Measurements from ENCODE around the gene IKZF4. TPM values are rescaled to one million over a fixed set of nuclear protein-coding genes. Genes with fewer than 3 reads are reported as not detected.
"Not testable (repeated sequence)": the region's sequence is repeated elsewhere in the genome, so short reads cannot be mapped to it uniquely, and the experiment has no call there.

Gene IKZF4
- total and polyA plus RNA-seq, 7 donors = 1.6 to 8.2 (median 5.9) TPM

GRCh38 chr12:55982319-55982936, 38.4 kb upstream of the IKZF4 start:
- H3K36me3 ChIP-seq (ENCODE audit: insufficient read depth in 1 of 2, low read depth in 1 of 2) = peaks cover 5 to 81% of the 10 kb centered on the region in 2 donors
- 70 to 78% (median 74%) methylated on average over 3 of the region's 3 CpGs for WGBS, 3 donors
- intact Hi-C loops (cut with DNase I) = no loop called here
- no peak overlapping the region for H3K27ac ChIP-seq
- no peak for ATAC-seq
- H3K9me3 ChIP-seq = no peaks in the 10 kb centered on the region
- no peaks in the 10 kb centered on the region for H3K27me3 ChIP-seq (ENCODE audit: insufficient read depth in 3 of 3, low read length in 2 of 3)
- peaks cover 10% of the 10 kb centered on the region for H3K4me1 ChIP-seq
- H3K4me3 ChIP-seq = no peak overlapping the region
- no peak for DNase-seq
- no peak for TF ChIP-seq CTCF (IDR thresholded peaks at IDR 0.05)

- Histone ChIP-seq H3K9me3 (no peaks in the 10 kb centered on the region), H3K27ac (no peak overlapping the region), H3K27me3 (ENCODE audit: insufficient read depth in 3 of 3, low read length in 2 of 3) (no peaks in the 10 kb centered on the region), H3K4me3 (no peak overlapping the region), H3K4me1 (peaks cover 10% of the 10 kb centered on the region), H3K36me3 (ENCODE audit: insufficient read depth in 1 of 2, low read depth in 1 of 2) (peaks cover 5 to 90% of the 10 kb centered on the region in 2 donors)
- no peak for ATAC-seq
- intact Hi-C loops (cut with DNase I) = no loop called here
- TF ChIP-seq CTCF (IDR thresholded peaks at IDR 0.05) = no peak
- WGBS, 3 donors = 81 to 95% (median 84%) methylated on average over 4 of the region's 4 CpGs
- no peak for DNase-seq
Measured at GRCh38 chr12:55983232-55983842, 37.5 kb upstream of the IKZF4 start.

GRCh38 chr12:55984861-55985260, 36.0 kb upstream of the IKZF4 start:
- no peak for ATAC-seq
- H3K9me3 ChIP-seq = no peaks in the 10 kb centered on the region
- H3K4me3 ChIP-seq = no peak overlapping the region
- H3K27me3 ChIP-seq (ENCODE audit: insufficient read depth in 3 of 3, low read length in 2 of 3) = no peaks in the 10 kb centered on the region
- WGBS, 3 donors = 58 to 72% (median 68%) methylated on average over 2 of the region's 2 CpGs
- intact Hi-C loops (cut with DNase I) = no loop called here
- no peak for TF ChIP-seq CTCF (IDR thresholded peaks at IDR 0.05)
- DNase-seq = no peak
- H3K36me3 ChIP-seq (ENCODE audit: insufficient read depth in 1 of 2, low read depth in 1 of 2) = peaks cover 5 to 94% of the 10 kb centered on the region in 2 donors
- peaks cover 4% of the 10 kb centered on the region for H3K4me1 ChIP-seq
- H3K27ac ChIP-seq = no peak overlapping the region

- ATAC-seq = no peak
- no peak for TF ChIP-seq CTCF (IDR thresholded peaks at IDR 0.05)
- intact Hi-C loops (cut with DNase I) = no loop called here
Measured at GRCh38 chr12:55985341-55985740, 35.5 kb upstream of the IKZF4 start.

GRCh38 chr12:55985976-55986375, 34.9 kb upstream of the IKZF4 start:
- H3K9me3 ChIP-seq; intact Hi-C loops (cut with DNase I); H3K27me3 ChIP-seq (ENCODE audit: insufficient read depth in 3 of 3, low read length in 2 of 3); H3K27ac ChIP-seq; H3K4me1 ChIP-seq; H3K4me3 ChIP-seq; DNase-seq; ATAC-seq: not testable (repeated sequence)
- 89 to 94% (median 94%) methylated on average over 7 of the region's 7 CpGs for WGBS, 3 donors
- H3K36me3 ChIP-seq (ENCODE audit: insufficient read depth in 1 of 2, low read depth in 1 of 2) = peaks cover 6 to 95% of the 10 kb centered on the region in 2 donors

More at GRCh38 chr12:55985341-55985740, 35.5 kb upstream of the IKZF4 start:
- Histone ChIP-seq H3K27me3 (ENCODE audit: insufficient read depth in 3 of 3, low read length in 2 of 3) (no peaks in the 10 kb centered on the region), H3K27ac (no peak overlapping the region), H3K9me3 (no peaks in the 10 kb centered on the region), H3K4me1 (peaks cover 4% of the 10 kb centered on the region), H3K4me3 (no peak overlapping the region), H3K36me3 (ENCODE audit: insufficient read depth in 1 of 2, low read depth in 1 of 2) (peaks cover 5 to 95% of the 10 kb centered on the region in 2 donors)
- DNase-seq = no peak
- WGBS, 3 donors = 77 to 90% (median 77%) methylated on average over 4 of the region's 4 CpGs
